Measurements from ENCODE around the gene SPDL1.
"Not testable (repeated sequence)": the region's sequence is repeated elsewhere in the genome, so short reads cannot be mapped to it uniquely, and the experiment has no call there.

Gene SPDL1

DNA sequence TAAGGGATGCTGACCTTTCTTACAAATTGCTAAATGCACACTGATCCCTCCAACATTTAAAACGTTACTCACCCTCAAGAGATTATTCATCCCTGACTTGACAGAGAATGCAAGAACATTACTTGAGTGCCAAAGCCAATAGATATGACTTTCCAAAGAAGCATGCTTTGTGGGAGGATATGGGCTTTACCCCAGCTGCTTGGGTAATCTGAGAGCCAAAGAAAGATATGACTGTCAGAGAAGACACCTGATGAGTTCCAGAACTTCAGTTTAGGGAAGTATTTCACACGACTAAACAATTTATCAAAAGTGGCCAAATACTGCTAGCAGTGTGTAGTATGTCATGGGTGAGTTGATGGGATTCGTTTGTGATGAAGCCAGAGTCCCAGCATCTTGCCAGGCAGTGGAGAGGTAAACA is 7.4 kb upstream of the SPDL1 start:
- no peak for DNase-seq

DNA sequence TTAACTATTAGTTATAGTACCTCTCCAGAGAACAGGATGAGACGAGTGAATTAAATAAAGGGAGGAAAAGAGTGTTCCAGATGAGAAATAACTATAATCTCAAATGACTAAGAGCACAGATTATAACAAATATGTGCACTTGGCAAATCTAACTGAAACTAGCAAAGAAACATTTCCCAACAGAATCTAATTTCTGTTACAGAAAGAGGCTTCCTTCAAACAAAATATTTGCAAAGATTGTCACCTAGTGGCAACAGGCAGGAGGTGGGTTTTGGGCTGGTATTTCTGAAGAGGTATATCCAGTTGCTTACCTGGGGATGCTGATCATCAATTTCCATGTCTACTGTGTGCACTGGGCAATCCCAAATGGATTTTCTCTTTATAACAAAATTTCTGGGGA is 5.6 kb upstream of the SPDL1 start:
- no peak for DNase-seq

DNA sequence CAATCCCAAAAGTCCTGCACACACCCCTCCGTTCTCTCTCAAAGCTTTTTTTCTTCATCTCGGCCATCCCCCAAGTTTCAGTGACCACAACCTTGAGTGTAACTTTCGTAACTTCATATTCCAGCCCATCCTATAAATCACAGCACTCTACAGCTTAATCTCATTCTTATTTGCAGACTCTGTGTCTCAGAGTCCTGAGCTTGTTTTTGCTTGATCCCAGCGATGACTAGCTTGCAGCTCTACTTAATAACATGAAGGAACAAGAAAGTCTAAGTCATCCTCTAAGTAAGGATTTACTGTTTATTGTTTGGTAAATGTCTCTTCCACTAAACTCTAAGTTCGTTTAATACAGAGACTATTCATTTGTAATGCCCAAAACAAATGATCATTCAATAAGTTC is 2.6 kb upstream of the SPDL1 start:
- no peak for DNase-seq

DNA sequence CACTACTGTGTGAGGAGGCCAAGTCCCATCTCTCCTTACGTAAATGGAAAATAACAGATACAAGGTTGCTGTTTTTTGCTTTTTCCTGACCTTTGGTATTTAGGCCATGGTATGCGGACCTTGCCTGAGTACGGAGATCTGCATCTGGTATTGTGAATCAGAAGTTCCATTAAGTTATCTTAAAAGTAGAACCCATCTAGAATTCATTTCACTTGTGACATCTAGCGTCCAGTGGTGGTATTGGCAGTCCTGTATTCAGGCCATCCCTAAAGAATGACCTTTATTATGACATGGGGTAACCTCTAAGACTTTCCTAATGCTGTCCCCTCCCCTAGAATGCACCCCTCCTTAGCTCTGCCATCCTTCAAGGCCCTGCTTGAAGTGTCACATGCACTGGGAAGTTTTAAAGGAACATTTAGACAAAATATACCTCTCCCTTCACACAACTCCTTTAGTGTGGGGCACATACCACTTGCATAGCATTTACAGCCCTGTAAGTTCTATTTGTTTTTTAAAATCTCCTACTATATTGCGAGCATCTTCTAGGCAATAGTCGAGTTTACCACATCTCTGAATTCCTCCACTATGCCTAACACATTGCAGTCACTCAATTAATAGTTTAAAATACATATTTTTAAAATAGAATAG is 1.9 kb upstream of the SPDL1 start:
- peak; percentile 64 for DNase-seq

DNA sequence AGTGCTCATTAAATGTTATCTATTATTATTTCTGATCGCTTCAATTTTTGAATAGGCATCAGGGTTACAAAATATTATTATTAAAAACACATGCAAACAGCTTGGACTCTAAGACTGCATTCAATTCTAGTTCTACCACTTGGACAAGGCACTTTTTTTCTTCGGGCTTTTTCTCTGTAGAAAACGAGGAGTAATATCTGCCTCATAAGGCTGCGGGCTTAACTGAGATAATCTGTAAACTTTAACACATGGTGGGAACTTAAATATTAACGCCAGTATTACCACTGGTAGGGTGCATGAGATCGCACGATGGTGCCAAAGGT is 511 bp upstream of the SPDL1 start:
- no peak for DNase-seq

DNA sequence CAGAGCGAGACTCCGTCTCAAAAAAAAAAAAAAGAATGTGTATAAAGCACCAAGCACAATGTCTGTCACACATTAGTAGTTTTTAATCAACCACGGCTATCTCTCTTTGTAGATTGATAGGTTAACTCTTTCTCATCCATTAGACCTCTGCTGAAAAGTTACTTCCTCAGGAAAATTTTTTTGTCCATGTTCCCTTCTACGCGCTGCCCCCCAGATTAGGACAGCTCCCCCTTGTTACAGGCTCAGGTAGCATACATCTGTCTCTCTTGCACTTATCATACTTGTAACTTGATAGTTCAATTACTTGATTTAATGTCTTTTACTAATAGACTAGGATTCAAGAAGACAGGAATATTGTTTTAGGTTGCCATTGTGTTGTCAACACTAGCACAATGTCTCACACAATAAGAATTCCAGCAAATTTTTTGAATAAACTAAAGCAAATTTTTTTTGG is 1.5 kb downstream of the SPDL1 start:
- no peak for DNase-seq

DNA sequence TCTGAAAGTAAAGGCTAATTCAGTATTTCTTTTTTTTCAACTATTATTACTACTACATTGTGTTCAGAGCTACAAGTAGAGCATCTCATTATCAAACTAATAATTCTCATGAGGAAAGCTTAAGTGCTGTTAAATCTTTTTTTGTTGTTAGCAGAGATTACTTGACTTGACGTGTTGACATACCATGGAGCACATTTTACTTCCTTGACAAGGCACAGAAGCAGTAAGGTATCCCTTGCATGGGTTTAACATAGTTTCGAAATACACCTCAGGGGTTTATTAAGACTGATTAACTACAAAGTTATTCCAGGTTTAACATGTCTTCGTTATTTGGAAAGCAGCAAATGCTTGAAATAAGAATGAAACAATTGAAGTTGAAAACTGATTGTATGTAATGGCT is 7.0 kb downstream of the SPDL1 start:
- DNase-seq, result no peak

DNA sequence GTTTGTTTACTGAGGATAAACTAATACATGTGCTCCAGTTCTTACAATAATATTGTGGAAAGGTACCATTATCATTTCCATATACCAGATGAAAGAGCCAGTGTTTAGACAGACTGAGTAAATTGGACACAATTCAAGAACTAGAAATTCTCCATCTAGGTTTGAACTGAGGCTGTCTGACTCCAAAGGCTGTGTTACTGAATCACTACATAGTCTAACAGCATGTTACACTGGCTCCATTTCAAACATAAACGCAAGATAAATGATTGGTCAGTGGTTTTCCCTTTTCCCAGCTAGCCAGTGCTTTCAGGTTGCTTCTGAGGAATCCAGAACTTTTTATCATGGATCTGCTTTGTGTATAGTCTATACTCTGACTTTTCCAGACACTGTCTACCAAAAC is 8.1 kb downstream of the SPDL1 start:
- DNase-seq, result no peak

DNA sequence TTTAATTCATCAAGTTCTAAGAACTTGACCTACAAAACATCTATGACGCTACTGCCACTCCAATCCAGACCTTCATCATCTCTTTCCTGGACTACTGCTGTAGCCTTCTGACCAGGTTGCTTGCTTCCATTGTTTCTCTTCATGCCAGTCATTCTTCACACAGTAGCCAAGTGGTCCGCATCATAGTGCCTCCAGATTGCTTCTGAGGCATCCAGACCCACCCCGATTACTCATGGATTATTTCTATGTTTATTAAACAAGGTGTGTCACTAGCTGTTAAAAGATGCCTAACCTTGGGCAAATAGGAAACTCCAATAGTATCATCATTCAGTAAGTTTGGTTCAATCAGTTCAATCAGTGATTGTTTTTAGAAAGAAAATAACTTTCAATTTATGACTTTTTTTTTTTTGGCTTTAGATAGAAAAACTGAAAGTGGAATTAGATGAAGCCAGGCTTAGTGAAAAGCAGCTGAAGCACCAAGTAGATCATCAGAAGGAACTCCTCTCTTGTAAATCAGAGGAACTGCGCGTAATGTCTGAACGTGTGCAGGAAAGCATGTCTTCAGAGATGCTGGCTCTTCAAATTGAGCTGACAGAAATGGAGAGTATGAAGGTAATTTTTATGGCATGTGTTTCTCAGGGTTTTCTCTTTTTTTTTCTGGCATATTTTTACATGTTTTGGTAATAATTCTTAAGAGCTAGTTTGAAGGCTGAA is 9.5 kb downstream of the SPDL1 start:
- DNase-seq, result no peak

DNA sequence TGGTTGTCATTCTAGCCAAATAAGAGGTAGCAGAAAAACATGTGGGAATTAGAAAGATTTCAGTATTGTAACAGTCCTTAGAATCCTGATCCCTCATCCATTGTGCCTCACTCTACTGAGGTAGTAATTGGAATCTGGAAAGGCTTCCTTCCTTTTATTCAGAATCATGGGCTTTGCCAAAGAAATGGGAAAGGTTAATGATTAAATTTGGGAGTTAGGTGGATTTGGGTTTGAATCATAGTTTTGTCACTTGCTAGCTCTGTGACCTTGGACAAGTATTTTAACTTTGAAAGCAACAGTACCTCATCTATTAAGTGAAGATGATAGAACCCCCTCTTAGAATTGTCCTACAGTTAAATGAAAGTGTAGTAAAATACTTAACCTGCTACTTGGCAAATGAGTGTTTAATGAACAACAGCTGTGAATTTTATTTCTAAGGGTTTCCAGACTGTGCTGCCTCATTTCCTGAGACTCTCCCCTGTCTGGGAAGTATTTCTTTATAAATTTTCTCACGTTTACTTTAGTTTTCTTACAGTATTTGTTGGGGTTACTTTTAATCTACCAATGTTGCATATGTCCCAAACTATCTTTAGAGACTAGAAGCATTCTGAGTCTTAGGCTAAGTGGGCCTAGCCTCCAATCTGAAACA is 11.7 kb downstream of the SPDL1 start:
- no peak for DNase-seq

DNA sequence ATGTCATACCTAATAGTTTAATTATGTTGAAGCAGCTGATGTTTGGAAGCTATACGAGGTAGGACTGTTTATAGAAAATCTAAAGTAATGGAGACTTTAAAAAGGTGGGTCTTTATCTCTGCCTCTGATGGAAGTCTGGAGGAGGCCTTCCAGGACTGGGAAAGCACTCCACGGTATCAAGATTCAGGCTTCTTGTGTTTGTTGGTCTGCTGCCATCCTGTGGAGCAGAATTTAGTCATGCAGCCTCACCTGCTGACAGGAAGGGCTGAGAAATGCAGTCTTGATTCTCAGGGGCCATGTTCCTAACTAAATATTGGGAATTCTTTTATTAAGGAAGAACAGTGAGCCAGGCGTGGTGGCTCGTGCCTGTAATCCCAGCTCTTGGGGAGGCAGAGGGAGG is 15.9 kb downstream of the SPDL1 start:
- DNase-seq, result no peak

DNA sequence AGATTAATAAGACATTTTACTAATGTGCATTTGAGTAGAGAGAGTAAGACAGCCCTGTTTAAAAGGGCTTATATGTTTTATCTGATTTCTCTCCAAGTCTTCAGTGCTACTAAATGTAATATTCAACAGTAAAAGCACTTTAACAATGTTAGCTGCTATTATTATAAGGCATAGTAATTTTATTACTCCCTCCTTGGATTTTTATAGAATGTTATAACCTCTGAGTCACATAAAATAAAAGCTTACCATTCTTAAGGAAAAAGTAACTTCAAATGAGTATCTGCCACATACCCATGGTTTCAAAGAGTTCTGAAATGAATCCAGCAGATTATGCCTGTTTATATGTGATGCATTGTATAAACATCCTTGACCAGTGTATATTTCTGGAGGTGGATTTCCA is 19.0 kb downstream of the SPDL1 start:
- no peak for DNase-seq

DNA sequence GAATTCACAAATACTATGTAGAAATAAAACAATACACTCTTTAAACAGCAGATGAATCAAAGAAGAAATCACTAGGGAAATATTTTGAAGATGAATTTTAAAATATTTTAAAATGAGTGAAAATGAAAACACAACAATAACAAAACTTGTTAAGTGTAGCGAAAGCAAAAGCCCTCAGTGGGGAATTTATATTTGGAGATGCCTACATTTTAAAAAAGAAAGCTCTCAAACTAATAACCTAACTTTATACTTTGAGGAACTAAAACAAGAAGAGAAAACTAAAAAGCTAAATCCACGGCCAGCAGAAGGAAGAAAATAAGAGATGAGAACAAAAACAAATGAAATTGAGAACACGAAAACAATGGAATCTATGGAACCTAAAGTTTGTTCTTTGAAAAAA is 22.7 kb downstream of the SPDL1 start:
- DNase-seq, result no peak

DNA sequence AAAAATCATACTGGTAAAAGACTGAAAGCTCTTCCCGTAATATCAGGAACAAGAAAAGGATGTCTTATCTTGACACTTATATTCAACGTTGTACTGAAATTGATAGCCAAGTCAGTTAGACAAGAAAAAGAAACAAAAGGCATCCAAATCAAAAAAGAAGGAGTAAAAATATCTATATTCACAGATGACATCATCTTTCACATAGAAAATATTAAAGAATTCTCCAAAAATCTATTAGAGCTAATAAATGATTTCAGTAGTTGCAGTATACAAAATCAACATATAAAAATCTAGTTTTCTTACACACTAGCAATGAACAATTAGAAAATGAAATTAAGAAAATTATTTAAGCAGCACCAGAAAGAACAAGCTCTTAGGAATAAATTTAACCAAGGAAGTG is 24.3 kb downstream of the SPDL1 start:
- no peak for DNase-seq

DNA sequence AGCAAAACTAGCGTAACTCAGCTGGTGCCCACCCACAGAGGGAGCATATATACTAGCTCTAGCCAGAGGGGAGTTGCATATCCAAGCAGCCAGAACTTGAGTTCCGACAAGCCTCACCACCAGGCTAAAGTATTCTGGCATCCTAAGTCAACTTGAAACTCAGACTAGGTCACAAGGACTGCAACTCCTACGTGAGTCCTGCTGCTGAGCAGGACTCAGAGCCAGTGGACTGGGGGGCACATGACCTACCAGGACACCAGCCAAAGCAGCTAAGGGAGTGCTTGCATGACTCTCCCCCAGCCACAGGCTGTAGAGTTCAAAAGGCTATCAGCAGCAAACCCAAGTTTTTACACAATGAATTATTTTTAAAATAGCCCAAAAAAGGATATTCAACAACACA is 26.1 kb downstream of the SPDL1 start:
- DNase-seq, result no peak

DNA sequence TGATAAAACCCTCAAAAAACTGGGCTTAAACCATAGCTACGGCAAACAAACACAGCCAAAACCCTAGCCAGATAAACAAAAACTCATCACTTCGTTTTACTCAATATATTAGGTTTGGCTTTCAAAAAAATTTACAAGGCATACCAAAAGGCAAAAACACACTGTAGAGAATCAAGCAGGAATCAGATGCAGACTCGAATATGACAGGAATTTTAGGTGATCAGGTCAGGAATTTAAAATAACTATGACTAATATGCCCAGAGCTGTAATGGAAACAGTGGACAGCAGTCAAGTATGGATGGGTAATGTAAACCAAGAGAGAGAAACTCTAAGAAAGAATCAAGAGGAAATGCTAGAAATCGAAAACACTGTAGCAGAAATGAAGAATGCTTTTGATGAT is 27.0 kb downstream of the SPDL1 start:
- no peak for DNase-seq

DNA sequence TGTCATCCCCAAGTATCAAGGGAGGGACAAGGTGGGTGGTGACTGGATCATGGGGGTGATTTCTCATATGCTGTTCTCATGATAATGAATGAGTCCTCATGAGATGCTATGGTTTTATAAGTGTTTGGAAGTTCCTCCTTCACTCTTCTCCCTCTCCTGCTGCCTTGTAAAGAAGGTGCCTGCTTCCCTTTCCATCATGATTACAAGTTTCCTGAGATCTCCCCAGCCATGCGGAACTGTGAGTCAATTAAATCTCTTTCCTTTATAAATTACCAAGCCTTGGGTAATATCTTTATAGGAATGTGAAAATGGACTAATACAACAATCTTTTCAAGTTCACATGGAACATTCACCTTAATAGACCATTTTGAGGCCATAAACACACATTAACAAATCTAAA is 32.0 kb downstream of the SPDL1 start:
- DNase-seq, result no peak

DNA sequence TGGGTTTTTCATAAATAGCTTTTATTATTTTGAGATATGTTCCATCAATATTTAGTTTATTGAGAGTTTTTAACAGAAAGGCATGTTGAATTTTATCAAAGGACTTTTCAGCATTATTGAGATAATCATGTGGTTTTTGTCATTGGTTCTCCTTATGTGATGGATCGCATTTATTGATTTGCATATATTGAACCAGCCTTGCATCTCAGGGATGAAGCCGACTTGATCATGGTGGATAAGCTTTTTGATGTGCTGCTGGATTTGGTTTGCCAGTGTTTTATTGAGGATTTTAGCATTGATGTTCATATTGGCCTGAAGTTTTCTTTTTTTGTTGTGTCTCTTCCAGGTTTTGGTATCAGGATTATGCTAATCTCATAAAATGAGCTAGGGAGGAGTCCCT is 40.7 kb downstream of the SPDL1 start:
- not testable (repeated sequence) for DNase-seq

DNA sequence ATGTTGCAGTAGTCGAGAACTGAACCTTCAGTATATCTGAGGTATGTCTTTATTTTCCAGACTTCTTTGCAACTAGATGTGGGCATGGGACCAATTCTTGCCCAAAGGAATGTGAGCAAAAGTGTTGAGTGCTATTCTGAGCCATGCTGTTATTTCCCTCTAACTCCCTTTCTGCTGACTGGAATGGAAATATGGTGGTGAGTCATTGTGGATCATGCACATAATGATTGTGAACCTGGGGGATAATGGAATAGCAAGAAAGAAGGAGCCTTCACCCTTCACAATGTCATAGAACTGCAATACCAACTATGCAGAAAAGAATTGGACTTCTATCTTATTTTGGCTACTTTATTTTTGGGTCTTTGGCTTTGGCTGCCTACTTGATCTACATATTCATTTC is 43.2 kb downstream of the SPDL1 start:
- DNase-seq, result no peak

DNA sequence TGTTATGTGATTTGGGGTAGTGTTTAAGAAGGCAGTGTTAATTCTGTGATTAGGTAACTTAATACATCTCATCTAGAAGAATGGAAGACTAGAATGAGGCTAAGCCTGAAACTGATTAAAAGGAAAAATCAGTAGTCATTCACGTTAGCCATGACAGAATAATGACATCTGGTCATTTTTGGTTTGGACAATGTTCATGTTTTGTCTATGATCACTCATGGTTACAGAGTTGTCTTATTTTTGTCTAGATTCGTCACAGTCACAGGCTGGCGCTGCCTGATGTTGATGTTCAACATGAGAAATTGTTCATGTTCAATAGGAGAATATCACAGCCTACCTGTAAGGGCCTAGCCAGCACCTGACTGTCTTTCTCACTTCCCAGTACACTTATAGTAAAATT is 44.0 kb downstream of the SPDL1 start:
- DNase-seq, result no peak

DNA sequence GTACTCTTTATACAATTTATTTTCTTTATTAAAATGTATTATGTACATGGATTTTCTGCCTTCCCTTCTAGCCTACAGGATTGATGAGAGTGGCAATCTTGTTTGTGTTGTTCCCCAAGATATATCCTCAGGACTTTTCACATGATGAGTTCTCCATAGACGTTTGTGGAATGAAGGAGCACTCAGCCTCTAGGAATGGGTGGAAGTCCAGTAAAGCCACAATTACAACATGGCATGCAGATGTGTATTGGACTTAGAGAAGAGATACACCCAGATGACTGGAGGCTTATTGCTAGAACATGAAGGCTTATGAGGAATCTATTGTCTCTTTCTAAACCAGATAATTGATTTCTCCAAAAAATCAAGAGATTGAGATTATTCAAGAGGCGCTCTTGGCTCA is 45.3 kb downstream of the SPDL1 start:
- no peak for DNase-seq

DNA sequence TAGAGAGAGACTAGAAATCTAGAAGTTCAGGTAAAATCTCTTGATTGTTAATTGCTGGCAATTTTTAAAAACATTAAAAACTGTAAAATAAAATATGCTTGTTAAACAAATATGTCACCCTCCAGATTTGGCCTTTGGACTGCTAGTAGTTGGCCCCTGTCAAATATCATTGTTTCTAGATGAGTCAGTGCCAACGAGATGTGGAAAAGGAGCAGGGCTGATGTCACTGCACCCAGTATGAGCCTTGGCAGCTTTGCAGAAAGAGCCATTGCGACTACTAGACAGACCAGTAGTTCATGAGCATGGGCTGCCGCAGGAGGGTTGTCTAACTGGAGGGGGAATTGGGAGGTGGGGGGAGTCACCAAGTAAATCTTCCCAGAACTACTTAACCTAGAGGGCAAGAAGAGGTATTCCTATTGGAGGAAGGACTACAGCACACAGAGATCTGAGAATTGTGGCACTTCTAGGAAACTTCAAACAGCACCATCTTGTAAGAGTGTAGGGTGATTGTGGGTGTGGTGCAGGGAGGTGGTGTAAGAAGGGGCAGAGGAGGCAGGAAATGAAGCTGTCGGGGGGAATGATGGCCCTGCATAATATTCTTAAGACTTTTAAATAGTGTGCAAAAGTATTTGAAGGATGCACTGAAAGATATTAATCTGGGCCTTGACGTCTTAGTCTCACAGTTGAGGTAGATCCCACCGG is 46.4 kb downstream of the SPDL1 start:
- no peak for DNase-seq

DNA sequence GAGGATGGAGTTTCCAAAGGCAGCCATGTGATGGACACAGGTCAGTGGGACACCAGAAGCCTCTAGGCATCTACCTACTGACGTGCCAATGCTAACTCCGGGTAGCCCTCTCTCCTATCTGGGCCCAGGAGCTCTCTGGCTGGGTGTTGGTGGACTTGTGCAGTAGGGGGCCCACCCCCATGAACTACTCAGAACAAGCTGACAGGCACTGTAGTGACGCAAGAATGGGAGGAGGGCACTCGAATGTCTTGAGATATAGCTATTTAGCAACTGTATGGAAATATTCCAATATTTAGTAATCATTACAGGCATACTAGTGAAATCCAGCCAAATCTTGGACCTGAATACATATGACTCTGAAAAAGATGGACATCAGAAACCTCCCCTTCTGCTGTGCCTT is 47.8 kb downstream of the SPDL1 start:
- DNase-seq, result no peak

DNA sequence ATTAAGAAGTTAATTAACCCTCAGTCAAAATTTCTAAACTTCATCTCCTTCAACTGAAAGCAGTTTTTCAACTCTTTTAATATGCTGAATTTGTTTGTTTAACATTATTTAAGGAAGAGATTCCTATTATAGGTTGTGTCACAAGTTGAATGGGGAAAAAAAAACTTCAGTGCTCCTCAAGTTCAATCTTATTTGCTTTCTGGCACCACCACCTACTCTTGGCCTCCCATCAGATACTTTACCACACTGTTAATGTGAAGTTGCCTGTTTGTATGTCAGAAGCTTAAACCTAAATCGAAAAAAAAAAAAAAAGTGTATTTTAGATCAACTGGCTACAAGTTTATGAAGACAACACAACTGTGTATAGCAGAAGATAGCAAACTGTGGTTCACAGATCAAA is 49.4 kb downstream of the SPDL1 start:
- no peak for DNase-seq

Measured in activated CD8-positive, alpha-beta memory T cell treated with anti-CD3 and anti-CD28 coated beads, Interleukin-2, amount 50 U/mL, for 4 hours (primary cell).